GM19238 (cell line): ENCODE data around the gene CD22.

Experiments used
- DNase-seq: peaks from one replicate; pipeline ENCODE4 v3.0.0; 2011; ENCODE audit warnings: low spot score; ENCODE audit not compliant: insufficient read length

Gene CD22

DNA sequence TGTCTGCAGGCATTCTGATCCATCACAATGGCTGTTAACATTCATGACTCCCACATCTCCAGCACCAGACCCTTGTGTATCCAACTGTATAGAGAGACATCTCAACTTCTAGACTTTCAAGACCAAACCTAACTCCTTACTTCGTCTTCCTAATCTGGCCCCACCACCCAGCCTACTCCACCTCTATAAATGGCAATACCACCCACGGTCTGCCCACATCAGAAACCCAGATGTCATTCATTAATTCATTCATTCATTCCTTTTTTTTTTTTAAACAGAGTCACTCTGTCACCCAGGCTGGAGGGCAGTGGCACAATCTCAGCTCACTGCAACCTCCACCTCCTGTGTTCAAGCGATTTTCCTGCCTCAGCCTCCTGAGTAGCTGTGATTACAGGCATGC, 52.3 kb downstream of the CD22 start:
- no peak for DNase-seq

DNA sequence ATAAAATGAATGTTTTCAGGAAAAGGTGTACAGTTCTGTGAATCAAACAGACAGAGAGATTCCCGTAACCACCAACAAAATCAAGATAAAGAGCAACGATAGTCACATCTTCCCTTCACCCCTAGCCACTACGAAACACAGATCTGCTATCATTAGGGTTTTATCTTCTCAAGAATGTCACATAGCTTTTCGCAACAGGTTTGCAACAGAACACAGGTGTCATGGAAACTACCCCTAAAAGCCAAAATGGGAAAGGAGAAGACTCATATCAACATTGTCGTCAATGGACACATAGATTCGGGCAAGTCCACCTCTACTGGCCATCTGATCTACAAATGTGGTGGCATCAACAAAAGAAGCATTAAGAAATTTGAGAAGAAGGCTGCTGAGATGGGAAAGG, 52.9 kb downstream of the CD22 start:
- no peak for DNase-seq

DNA sequence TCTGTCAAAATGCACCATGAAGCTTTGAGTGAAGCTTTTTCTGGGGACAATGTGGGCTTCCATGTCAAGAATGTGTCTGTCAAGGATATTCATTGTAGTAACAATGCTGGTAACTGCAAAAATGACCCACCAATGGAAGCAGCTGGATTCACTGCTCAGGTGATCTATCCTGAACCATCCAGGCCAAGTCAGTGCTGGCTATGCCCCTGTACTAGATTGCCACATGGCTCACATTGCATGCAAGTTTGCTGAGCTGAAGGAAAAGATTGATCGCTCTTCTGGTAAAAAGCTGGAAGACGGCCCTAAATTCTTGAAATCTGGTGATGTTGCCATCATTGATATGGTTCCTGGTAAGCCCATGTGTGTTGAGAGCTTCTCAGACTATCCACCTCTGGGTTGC, 54.5 kb downstream of the CD22 start:
- no peak for DNase-seq

DNA sequence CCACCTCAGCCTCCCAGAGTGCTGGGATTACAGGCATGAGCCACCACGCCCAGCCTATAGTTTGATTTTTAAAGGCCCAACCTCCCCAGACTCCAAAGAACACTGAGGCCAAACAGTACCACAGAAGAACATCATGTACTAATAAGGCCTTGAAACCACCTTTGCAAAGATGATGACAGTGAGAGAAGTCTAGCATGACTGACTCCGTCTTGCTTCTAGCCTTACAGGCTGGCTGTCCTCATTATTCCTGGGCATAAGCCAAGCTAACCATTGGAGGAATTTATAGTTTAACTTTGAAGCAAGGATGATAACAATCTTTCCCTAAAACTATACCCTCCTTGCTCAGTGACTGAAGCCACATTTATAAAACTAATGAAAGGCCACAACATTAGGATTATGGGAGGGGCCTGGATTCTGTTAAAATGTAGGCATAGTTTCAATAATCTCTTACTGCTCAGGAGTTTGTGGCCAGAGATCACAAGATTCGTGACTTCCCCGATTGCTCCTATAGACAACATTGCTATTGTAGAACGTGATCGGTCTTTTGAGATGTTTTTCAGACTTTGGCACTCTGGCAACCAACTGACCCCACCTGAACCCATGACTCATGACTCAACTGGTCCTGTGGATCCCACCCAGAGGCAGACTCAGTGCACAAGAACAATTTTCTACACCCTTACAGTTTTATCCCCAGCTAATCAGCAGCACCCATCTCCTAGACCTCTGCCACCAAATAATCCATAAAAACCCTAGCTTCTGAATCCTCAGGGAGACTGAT, 59.5 kb downstream of the CD22 start:
- DNase-seq, result no peak

DNA sequence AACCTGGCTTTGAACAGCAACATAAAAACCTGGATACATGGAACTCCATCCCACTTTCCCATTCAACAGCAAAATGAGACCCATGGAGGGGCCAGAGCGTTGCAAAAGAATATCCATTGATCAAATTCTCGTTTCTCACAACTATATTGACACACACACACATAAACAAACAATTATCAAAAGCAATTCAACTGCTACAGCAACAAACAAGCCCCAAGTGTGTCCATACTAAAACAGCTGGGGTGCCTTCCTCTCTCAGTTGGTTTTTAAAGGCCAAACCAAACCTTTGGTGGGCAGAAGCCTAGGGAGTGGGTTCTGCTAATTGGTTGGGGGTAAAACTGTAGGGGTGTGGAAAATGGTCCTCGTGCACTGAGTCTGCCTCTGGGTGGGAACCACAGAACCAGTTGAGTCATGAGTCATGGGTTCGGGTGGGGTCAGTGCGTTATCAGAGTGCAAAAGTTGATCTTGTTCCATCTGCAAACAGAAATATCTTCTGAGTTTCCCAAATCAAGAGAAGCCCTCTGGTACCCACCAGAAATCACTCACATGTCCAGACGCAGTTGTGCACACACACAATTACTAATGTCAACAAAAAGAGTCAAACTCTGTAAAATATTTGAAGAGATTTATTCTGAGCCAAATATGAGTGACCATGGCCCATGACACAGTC, 60.3 kb downstream of the CD22 start:
- no peak for DNase-seq

DNA sequence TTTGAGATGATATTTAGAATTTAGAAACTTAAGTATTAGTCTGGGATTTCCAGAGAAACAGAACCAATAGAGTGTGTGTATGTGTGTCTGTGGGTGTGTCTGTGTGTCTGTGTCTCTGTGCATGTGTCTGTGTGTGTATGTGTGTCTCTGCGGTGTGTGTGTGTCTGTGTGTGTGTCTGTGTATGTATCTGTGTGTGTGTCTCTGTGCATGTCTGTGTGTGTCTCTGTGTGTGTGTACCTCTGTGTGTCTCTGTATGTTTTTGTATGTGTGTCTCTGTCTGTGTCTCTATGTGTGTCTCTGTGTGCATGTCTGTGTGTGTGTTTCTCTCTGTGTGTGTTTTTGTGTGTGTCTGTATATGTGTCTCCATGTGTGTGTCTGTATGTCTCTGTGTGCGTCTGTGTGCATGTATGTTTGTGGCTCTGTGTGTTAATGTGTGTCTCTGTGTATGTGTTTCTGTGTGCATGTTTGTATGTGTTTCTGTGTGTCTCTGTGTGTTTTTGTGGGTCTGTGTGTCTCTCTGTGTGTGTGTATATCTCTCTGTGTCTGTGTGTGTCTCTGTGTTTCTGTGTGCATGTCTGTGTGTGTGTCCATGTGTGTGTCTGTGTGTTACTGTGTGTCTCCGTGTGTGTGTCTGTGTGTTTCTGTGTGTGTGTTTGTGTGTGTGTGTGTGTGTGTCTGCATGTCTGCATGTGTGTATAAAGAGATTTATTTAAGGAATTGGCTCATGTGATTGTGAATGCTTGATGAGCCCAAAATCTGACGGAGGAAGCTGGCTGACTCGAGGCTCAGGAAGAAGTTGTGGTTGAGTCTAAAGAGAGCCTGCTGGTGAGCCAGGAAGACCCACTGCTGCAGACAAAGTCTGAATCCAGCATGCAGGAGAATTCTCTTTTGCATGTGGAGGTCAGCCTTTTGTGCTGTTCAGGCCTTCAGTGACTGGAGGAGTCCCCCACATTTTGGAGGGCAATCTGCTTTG, 64.0 kb downstream of the CD22 start:
- no peak for DNase-seq

DNA sequence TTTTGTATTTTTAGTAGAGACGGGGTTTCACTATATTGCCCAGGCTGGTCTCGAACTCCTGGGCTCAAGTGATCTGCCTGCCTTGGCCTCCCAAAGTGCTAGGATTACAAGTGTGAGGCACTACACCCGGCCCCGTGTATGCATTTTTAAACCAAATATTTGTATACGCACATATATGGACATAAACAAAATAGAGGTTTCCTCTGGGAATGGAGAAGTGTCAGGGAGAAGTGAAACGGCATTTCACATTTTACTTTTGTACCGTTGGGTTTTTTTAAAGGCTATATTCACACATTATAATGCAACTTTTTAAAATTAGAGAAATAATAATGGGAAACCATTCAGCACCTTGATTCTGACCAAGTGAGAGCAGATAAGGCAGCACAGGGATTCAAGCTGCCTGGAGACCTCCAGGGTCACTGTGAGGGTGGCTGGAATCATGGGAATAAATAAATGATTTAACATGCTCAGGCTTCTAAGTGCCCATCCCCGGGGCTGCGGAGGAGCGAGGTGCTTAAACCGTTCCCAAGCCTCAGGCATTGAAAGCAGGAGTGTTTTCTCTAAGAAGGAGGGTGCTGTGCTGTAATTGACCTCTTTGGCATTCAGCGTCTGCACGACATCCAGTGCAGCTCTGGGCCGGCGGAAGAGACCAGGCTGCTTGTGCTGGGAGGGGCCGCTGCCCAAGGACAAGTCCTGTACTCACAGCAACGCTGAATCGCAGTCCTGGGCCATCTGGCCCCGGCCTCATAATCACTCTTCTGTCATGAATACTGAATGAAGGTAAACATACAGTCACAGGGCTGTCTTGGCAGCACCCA, 66.6 kb downstream of the CD22 start:
- no peak for DNase-seq

DNA sequence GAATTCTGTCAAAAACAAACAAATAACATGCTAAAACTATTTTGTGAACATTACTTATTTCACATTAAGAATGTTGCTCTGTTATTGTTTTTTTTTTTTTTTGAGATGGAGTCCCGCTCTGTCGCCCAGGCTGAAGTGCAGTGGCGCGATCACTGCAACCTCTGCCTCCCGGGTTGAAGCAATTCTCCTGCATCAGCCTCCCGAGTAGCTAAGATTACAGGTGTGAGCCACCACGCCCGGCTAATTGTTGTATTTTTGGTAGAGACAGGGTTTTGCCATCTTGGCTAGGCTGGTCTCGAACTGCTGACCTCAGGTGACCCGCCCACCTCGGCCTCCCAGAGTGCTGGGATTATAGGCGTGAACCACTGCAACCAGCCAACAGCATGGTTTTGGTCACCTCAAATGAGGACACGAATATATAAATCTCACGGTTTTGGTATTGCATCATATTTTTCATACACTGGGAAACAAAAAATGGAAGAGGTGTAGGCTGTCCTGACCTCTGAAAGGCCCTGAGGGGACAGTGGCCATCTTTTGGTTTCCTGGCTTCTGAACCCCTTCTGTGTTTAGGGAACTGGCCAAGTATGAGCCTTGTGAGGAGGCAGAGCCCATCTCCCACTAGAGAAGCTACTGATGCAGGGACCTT, 67.4 kb downstream of the CD22 start:
- no peak for DNase-seq
